Measurements from ENCODE around the gene GALNT17. TPM values are rescaled to one million over a fixed set of nuclear protein-coding genes. Genes with fewer than 3 reads are reported as not detected.
"Not testable (repeated sequence)": the region's sequence is repeated elsewhere in the genome, so short reads cannot be mapped to it uniquely, and the experiment has no call there.

GALNT17 gene
- total RNA-seq, 1 experiment from 2014 or later = 67.7 TPM

- DNase-seq = no peak
- Histone ChIP-seq H3K4me3 (ENCODE audit: insufficient read depth, low read depth, low read length) (no peak overlapping the region), H3K27me3 (ENCODE audit: control insufficient read depth, insufficient read depth, low read length) (no peaks in the 10 kb centered on the region), H3K36me3 (replicated peaks; ENCODE audit: control insufficient read depth, insufficient read depth, low read length) (no peaks in the 10 kb centered on the region)
These were observed 61.3 kb downstream of the GALNT17 start for GRCh38 chr7:71193099-71193810.

- Histone ChIP-seq H3K27me3 (ENCODE audit: control insufficient read depth, insufficient read depth, low read length) (no peaks in the 10 kb centered on the region), H3K4me3 (ENCODE audit: insufficient read depth, low read depth, low read length) (no peak overlapping the region), H3K36me3 (replicated peaks; ENCODE audit: control insufficient read depth, insufficient read depth, low read length) (no peaks in the 10 kb centered on the region)
- no peak for DNase-seq
These were observed 66.4 kb downstream of the GALNT17 start for GRCh38 chr7:71198391-71198790.

GRCh38 chr7:71198887-71199286, 66.9 kb downstream of the GALNT17 start:
- no peaks in the 10 kb centered on the region for H3K36me3 ChIP-seq (replicated peaks; ENCODE audit: control insufficient read depth, insufficient read depth, low read length)
- no peak for DNase-seq
- H3K27me3 ChIP-seq (ENCODE audit: control insufficient read depth, insufficient read depth, low read length) = no peaks in the 10 kb centered on the region
- no peak overlapping the region for H3K4me3 ChIP-seq (ENCODE audit: insufficient read depth, low read depth, low read length)

- Histone ChIP-seq H3K36me3 (replicated peaks; ENCODE audit: control insufficient read depth, insufficient read depth, low read length) (no peaks in the 10 kb centered on the region), H3K4me3 (ENCODE audit: insufficient read depth, low read depth, low read length) (no peak overlapping the region), H3K27me3 (ENCODE audit: control insufficient read depth, insufficient read depth, low read length) (no peaks in the 10 kb centered on the region)
- DNase-seq = no peak
These were observed 74.2 kb downstream of the GALNT17 start for GRCh38 chr7:71206184-71206583.

GRCh38 chr7:71208881-71209280, 76.9 kb downstream of the GALNT17 start:
- H3K36me3 ChIP-seq (replicated peaks; ENCODE audit: control insufficient read depth, insufficient read depth, low read length) = no peaks in the 10 kb centered on the region
- DNase-seq = no peak
- no peaks in the 10 kb centered on the region for H3K27me3 ChIP-seq (ENCODE audit: control insufficient read depth, insufficient read depth, low read length)
- H3K4me3 ChIP-seq (ENCODE audit: insufficient read depth, low read depth, low read length) = no peak overlapping the region

GRCh38 chr7:71209484-71209883, 77.5 kb downstream of the GALNT17 start:
- H3K4me3 ChIP-seq (ENCODE audit: insufficient read depth, low read depth, low read length); H3K27me3 ChIP-seq (ENCODE audit: control insufficient read depth, insufficient read depth, low read length); DNase-seq; H3K36me3 ChIP-seq (replicated peaks; ENCODE audit: control insufficient read depth, insufficient read depth, low read length): not testable (repeated sequence)

- no peak for DNase-seq
- H3K27me3 ChIP-seq (ENCODE audit: control insufficient read depth, insufficient read depth, low read length) = no peaks in the 10 kb centered on the region
- H3K4me3 ChIP-seq (ENCODE audit: insufficient read depth, low read depth, low read length) = no peak overlapping the region
- no peaks in the 10 kb centered on the region for H3K36me3 ChIP-seq (replicated peaks; ENCODE audit: control insufficient read depth, insufficient read depth, low read length)
These were observed 78.3 kb downstream of the GALNT17 start for GRCh38 chr7:71210220-71210619.

GRCh38 chr7:71212433-71212832, 80.5 kb downstream of the GALNT17 start:
- H3K4me3 ChIP-seq (ENCODE audit: insufficient read depth, low read depth, low read length); H3K36me3 ChIP-seq (replicated peaks; ENCODE audit: control insufficient read depth, insufficient read depth, low read length); DNase-seq; H3K27me3 ChIP-seq (ENCODE audit: control insufficient read depth, insufficient read depth, low read length): not testable (repeated sequence)

GRCh38 chr7:71216211-71216610, 84.3 kb downstream of the GALNT17 start:
- no peak overlapping the region for H3K4me3 ChIP-seq (ENCODE audit: insufficient read depth, low read depth, low read length)
- H3K27me3 ChIP-seq (ENCODE audit: control insufficient read depth, insufficient read depth, low read length) = no peaks in the 10 kb centered on the region
- DNase-seq = no peak
- H3K36me3 ChIP-seq (replicated peaks; ENCODE audit: control insufficient read depth, insufficient read depth, low read length) = no peaks in the 10 kb centered on the region

- no peaks in the 10 kb centered on the region for H3K27me3 ChIP-seq (ENCODE audit: control insufficient read depth, insufficient read depth, low read length)
These were observed 88.3 kb downstream of the GALNT17 start for GRCh38 chr7:71220210-71220695.

GRCh38 chr7:71221049-71221448, 89.1 kb downstream of the GALNT17 start:
- H3K36me3 ChIP-seq (replicated peaks; ENCODE audit: control insufficient read depth, insufficient read depth, low read length) = no peaks in the 10 kb centered on the region
- no peak for DNase-seq

More at GRCh38 chr7:71220210-71220695, 88.3 kb downstream of the GALNT17 start:
- Histone ChIP-seq H3K4me3 (ENCODE audit: insufficient read depth, low read depth, low read length) (no peak overlapping the region), H3K36me3 (replicated peaks; ENCODE audit: control insufficient read depth, insufficient read depth, low read length) (no peaks in the 10 kb centered on the region)
- DNase-seq = no peak

GRCh38 chr7:71221549-71221948, 89.6 kb downstream of the GALNT17 start:
- Histone ChIP-seq H3K27me3 (ENCODE audit: control insufficient read depth, insufficient read depth, low read length) (no peaks in the 10 kb centered on the region), H3K36me3 (replicated peaks; ENCODE audit: control insufficient read depth, insufficient read depth, low read length) (no peaks in the 10 kb centered on the region), H3K4me3 (ENCODE audit: insufficient read depth, low read depth, low read length) (no peak overlapping the region)
- DNase-seq = no peak

More at GRCh38 chr7:71221049-71221448, 89.1 kb downstream of the GALNT17 start:
- no peak overlapping the region for H3K4me3 ChIP-seq (ENCODE audit: insufficient read depth, low read depth, low read length)
- no peaks in the 10 kb centered on the region for H3K27me3 ChIP-seq (ENCODE audit: control insufficient read depth, insufficient read depth, low read length)

GRCh38 chr7:71227126-71227525, 95.2 kb downstream of the GALNT17 start:
- no peak for DNase-seq
- no peaks in the 10 kb centered on the region for H3K27me3 ChIP-seq (ENCODE audit: control insufficient read depth, insufficient read depth, low read length)
- no peak overlapping the region for H3K4me3 ChIP-seq (ENCODE audit: insufficient read depth, low read depth, low read length)
- peaks cover 1% of the 10 kb centered on the region; the same call in 1 of the 2 replicates for H3K36me3 ChIP-seq (replicated peaks; ENCODE audit: control insufficient read depth, insufficient read depth, low read length)

GRCh38 chr7:71229148-71229547, 97.2 kb downstream of the GALNT17 start:
- H3K36me3 ChIP-seq (replicated peaks; ENCODE audit: control insufficient read depth, insufficient read depth, low read length) = peaks cover 1% of the 10 kb centered on the region; the same call in 1 of the 2 replicates
- DNase-seq = no peak
- H3K4me3 ChIP-seq (ENCODE audit: insufficient read depth, low read depth, low read length) = no peak overlapping the region
- no peaks in the 10 kb centered on the region for H3K27me3 ChIP-seq (ENCODE audit: control insufficient read depth, insufficient read depth, low read length)

- no peak for DNase-seq
- Histone ChIP-seq H3K36me3 (replicated peaks; ENCODE audit: control insufficient read depth, insufficient read depth, low read length) (peaks cover 1% of the 10 kb centered on the region; the same call in 1 of the 2 replicates), H3K4me3 (ENCODE audit: insufficient read depth, low read depth, low read length) (no peak overlapping the region), H3K27me3 (ENCODE audit: control insufficient read depth, insufficient read depth, low read length) (no peaks in the 10 kb centered on the region)
These were observed 97.8 kb downstream of the GALNT17 start for GRCh38 chr7:71229699-71230098.
